NCI-H2196 (cell line): ENCODE results near the gene EFNB1.

ENCODE experiments used
- DNase-seq: peaks from one replicate; lab custom pipeline; 2025; ENCODE audit not compliant: unreplicated experiment; lab: John Stamatoyannopoulos, UW

Gene EFNB1

DNA sequence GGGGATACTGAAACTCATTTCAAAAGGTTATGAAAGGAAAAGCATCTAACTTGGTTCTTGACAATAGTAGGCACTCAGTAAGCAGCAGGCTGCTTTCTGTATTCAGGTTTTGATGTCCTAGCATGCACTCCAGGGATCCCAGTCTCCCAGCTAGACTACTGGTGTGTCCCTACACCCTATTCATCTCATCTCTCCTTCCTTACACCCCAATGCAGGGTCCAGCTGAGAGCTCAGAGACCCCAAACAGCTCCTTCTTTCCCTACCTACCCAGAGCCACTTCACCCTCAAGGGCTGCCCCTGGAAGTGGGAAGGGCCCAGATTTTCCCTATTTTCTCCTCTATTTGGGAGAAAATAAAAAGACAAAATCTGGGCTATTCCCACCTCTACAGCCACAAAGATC is 1.6 kb upstream of the EFNB1 start:
- DNase-seq = no peak

DNA sequence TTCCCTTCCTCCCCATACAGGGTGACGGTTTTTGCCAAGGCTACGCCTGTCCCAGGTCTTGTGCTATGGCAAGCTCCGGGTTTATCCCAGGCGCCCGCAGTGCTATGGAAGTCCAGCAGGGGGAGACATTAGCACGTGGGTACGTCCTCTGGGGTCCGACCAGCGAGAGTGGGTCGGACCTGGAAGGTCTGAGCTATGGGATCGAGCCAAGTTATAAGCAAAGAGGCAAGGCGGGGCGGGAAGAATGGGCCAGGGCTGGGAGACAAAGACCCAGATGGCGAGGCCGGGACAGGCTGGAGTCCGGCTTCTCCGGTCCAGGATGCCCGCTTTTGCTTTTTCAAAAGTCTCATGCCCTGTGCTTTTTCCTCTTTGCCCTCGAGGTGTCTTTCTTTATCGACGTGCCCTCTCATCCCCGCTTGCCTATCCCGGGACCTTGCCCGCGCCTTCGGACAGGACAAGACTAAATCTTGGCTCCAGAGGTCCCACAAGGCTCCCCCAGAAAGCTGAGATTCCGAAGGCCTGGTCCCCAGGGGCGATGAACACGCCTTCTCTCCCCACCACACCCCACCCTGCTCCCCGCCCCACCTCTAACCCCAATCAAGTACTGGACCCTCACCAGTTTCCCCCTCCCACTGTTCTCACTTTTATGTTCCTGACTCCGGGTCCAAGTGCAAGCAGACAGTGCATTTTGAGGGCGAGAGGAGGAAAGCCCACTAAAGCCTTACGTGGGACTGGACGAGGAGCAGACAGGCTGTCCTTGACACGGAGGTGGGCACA is 785 bp upstream of the EFNB1 start:
- peak; percentile 67 for DNase-seq

DNA sequence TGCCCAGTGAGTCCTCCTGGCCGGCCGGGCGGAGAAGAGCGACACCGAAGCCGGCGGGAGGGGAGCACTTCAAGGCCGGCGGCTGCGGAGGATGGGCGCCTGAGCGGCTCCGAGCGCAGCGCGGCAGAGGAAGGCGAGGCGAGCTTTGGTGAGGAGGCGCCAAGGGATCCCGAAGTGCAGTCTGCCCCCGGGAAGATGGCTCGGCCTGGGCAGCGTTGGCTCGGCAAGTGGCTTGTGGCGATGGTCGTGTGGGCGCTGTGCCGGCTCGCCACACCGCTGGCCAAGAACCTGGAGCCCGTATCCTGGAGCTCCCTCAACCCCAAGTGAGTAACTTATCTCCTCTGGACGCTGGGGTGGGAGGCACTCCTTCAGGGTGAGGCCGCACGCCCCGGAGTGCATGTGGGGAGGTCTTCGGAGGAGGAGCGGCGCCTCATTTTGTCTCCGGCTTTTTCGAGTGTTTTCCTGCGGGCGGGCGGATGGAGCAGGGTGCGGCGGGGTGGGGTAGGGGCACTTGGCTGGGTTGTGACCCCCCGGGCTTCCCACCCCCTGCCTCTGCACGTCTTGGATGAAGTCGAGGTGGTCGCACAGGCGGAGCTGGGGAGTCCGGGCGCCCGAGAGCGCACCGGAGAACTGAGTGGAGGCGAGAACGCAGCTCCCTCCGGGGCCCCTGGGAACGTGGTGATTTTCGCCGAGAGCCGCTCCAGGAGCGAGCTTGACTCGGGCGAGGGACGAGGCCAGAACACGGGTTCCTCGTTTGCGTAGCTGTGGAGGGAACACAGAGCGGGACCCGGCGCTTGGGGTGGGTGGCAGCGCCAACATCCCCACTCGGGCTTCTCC is 979 bp downstream of the EFNB1 start:
- no peak for DNase-seq

DNA sequence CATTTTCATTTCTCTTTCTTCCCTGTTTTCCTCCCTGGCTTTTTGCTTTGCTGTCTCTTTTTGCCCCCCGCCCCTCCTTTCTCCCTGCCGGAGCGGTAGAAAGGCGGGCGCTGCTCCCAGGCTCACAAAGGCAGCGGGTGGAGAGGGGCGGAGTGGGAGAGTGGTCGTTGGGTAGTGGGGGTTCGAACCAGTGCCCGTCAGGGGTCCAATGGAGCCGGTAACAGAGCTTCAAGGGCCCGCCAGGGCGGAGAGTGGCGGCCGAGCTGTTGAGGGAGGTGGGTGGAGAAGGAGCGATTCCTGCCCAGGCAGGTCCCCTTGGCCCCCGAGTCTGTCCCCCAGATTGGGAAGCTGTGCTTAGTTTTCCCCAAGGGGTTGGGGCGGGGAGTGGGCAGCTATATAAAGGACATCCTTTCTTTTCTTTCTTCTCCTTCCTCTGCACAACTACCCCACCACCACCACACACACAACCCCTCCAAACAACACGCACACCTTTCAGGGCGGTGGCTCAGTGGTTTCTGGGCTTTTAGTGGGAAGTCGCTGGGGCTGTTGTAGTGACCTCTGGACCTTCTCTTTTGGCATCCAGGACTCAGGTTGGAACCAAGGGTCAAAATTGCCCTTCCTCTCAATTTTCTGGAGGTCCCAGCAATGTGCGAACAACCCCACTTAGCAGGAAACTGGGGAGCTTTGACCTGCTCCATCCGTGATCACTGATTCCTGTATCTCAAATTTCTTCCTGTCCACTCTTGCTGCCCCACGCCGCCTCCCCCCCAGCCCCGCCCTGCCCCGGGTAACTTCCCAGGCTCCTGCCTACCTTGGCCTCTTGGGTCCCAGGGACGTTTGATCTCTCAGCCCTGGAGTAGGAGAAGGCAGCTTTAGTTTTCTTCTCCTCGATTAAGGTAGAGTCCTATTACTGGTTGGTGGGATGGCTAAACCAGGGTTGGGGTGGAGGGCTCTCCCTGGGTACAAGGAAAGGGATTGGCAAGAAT is 1.9 kb downstream of the EFNB1 start:
- DNase-seq = no peak

DNA sequence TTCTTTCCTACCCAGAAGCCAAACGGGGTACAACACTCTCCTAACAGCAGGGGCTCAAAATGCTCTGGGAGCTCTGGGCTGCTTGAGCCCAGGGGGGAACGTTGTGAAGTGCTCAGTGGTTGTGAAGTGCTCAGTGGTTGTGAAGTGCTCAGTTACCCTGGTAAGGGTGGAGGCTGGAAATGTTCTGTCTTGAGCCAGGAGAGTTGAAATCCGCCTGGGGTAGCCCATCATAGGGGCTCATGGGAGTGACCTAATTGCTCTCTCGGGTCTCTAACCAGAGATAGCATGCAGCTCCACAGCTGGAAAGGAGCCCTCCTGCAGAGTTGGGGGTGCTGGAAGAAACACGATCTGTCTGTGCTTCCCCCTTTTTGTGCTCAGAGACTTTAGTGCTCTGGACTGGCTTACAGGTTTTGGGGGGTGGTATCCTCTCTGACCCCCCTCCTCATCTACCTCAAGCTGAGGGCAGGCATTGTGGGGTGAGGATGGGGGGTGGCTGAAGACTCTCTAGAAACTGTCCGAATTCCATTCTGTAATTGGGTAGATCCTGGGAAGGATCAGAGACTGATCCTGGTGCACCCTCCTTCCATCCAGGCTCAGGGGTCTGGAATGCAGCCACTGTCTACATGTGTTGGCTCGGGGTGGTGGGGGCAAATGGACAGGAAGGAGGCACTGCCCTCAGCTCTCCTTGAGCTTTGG is 2.7 kb downstream of the EFNB1 start:
- DNase-seq = no peak

DNA sequence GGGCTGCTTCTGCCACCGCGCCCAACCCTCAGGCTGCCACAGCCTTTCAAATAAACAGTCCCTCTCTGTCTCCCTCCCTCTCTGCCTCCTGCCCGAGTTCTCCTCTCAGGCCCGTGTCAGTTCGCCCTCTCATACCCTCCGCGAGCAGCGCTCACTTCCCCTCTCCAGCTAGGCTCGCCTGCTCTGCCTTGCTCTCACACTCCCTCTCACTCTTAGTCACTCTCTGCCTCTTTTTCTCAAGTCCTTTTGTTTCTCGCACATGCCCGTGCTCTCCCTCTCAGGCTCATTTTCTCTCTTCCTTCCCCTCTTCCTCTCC is 3.2 kb downstream of the EFNB1 start:
- no peak for DNase-seq

DNA sequence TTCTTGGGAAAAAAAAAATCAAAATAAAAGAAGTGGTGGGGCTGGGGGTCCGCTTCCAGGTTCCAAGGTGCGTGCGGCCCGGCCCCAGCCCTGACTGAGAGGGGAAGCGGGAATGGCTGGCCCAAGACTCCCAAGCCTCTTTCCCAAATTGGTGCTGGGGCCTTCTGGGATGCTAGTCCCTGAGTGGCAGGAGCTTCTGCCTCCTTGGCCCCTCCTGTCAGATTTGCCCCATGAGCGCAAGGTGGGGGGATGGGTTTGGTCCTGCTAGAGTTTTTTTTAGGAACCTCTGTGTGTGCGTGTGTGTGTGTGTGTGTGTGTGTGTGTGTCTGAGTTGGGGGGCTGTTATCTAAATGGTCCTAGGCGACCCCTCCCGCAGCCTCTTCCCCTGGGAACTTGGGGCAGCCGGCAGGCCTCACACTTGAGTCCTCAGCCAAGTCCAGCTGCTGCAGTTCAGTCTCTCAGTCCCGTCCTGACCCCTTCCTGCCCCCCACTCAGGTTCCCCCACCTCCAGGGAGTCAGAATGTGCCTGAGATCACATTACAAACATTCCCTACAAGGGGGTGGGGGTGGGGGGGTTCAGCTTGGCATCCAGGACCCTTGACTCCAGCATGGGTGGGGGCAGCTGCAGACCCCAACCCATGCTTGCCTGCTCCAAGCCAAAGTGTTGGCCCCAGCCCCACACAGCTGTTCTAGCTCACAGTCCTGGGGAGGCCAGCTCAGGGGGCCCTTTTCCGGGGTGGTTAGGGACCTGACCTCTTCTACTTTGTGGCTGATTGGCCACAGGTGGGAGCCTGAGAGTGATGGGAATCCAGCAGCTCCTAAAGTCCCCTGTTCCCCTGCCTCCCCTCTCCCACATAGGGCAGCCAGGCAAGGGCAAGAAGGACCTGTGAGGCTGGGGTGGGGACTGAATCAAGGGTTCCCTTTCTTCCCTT is 4.0 kb downstream of the EFNB1 start:
- no peak for DNase-seq

DNA sequence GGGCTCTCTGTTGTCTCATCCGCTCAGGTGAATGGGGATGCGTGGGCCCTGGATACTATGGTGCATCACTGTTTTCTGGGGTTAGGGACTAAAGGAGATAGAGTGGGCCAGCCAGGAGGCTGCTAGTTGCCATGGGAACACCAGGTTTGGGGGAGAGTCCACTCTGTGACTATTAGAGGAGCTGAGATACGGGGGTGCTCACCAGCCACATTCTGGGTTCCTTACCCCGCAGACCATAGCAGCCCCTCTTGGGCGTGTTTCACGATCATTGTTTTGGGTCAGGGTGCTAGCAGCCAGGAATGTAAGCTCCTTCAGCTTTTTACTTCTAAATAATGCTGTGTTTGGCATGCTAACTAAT is 4.6 kb downstream of the EFNB1 start:
- no peak for DNase-seq

DNA sequence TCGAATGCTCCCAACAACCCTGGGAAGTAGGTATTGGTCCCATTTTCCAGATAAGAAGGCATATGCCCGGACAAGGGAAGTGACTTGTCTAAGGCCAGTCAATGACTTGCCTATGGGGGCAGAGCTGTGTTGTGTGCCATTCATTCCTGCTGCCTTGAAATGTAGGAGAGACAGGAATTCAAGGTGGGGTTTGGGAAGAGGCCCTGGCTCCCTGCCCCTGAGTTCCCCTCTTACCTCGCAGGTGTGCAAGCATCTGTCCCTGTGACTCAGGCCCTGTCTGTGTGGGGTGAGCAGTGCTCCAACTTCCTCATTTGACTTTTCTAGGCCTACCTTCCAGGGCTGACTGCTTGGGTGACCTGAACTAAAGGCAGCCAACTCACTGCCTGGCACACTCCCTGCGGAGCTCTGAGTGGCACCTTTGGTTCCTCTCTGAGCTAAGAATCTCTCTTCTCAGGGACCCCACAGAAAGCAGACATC is 5.1 kb downstream of the EFNB1 start:
- no peak for DNase-seq

DNA sequence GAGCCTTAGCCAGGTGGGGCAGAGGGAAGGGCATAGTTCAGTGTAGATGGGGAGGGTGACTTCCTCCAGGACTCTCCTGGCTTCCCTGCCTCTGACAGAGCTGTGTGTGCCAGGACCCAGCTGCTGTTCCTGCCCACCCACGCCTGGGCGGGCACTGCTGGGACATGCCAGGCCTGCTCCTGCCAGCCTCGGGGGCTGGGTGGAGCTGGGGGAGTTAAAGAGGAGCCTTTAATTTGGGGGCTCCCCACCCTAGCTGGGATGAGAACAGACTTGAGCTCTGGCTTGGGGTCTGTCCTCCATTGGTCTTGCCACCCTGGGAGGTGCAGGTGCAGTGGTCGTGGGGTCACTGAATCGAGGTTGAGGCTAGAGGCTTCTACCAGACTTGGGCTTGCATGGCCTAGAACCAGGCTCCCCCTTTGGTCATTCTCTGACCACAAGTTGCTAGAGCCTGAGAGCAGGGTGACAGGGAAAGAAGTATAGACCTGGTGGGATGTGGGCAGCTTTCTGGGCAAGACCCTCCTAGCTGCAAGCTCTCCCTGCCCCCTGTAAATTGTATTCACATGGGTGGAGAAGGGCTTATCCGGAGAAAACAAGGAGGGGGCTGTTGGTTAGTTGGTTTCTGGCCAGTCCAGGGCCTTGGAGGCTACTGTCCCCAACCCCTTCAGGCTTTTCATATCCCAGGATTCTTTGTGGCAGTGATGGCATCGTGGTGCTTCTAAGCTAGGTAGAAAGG is 5.7 kb downstream of the EFNB1 start:
- no peak for DNase-seq

DNA sequence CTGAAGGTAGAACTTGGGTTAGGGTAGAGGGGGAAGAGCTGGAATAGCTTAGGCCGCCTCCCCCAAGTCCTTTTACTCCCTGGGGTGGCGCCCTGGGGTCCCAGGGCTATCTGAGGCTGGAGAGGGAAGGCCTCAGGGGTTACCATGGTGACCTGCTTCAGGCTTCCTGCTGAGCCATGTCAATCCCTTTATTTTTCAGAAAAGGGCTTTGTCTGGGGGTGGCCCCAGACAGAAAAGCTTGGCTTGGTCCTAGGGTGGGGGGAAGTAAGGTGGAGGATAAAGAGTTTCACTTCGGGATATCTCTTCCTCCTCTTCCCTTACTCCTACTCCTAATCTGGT is 6.3 kb downstream of the EFNB1 start:
- no peak for DNase-seq

DNA sequence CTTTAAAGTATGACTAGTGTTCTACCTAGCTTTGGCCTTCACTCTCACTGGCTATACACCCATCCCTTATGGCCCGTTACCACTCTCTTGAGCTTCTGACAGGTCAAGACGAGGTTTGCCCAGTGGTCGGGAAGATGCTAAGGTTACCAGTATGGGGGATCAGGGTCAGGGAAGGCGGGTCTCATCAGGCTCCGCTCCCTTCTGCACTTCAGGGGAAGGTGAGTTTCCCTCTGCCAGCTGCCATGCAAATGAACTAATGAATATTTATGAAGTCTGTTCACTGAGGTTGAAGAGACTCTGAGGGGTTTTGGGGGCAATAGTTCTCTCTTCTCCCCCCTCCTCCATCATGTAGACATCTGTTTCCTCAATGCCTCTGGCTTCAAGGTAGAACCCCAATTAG is 6.6 kb downstream of the EFNB1 start:
- DNase-seq = no peak

DNA sequence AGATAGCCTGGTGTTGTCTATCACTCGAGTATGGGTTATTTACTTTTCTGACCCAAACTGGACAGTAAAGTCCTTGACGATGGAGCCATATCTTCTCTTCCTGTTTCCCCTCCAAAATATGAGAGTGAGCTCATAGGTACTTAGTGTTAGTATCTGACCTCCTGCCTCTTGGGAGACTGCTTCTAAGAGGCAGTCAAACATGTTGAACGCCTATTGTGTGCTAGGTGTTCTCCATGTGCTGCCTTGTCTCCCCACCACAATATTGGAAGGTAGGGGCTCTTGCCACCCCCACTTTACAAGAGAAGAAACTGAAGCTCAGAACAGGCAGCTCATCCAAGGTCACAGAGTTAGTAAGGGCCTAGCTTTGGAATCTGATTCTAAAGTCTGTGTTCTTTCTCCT is 8.3 kb downstream of the EFNB1 start:
- no peak for DNase-seq

DNA sequence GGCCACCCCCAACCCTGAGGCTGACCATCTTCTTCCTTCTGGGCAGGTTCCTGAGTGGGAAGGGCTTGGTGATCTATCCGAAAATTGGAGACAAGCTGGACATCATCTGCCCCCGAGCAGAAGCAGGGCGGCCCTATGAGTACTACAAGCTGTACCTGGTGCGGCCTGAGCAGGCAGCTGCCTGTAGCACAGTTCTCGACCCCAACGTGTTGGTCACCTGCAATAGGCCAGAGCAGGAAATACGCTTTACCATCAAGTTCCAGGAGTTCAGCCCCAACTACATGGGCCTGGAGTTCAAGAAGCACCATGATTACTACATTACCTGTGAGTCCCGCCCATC is 9.7 kb downstream of the EFNB1 start:
- DNase-seq = no peak

DNA sequence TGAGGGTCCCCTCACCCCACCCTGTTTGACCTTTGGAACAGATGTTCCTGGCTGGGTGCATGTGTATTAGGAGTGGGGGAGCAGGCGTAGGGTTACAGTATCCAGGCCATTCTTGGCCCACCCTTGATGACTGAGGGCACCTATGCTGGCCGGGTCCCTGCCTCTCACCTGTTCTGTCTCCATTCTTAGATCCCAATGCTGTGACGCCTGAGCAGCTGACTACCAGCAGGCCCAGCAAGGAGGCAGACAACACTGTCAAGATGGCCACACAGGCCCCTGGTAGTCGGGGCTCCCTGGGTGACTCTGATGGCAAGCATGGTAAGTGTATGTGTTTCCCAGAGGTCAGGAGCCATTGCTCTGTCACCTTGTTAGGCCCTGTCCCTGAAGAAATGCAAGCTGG is 10.9 kb downstream of the EFNB1 start:
- no peak for DNase-seq

DNA sequence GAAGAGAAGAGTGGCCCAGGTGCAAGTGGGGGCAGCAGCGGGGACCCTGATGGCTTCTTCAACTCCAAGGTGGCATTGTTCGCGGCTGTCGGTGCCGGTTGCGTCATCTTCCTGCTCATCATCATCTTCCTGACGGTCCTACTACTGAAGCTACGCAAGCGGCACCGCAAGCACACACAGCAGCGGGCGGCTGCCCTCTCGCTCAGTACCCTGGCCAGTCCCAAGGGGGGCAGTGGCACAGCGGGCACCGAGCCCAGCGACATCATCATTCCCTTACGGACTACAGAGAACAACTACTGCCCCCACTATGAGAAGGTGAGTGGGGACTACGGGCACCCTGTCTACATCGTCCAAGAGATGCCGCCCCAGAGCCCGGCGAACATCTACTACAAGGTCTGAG is 11.4 kb downstream of the EFNB1 start:
- no peak for DNase-seq

DNA sequence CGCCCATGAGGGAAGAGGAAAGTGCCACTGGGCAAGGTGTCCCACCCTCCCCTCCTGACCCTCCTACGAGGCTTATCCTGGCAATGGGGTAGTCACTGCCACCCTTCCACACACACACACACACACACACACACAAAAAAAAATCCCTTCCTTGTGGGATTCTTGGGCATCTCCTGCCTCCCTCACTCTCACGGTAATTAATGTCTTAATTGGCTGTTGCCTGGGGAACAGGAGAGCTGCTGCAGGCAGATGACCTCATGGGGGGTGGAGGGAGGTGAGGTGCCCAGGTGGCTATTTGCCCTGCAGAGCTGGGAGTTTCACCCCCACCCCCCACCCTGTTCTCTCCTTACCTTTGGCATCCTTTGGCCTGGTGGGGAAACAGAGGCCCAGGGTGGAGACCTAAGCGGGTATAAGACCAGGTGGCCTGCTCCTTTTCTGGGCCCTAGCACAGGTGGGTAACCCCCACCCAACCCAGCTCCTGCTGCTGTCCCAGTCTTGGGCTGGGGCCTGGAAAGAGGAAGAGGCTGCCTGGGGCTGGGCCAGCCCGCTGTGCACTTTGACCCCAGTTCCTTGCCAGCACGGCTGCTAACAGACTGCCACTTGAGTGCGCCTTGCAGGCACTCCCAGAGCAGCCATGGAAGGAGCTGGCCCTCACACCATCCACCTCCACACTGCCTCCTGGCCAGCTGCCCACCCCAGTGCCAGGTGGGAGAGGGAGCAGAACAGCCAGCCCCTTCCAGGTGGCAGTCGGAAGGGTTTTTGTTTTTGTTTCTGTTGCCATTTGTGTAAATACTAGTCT is 12.6 kb downstream of the EFNB1 start:
- DNase-seq = peak; percentile 62

DNA sequence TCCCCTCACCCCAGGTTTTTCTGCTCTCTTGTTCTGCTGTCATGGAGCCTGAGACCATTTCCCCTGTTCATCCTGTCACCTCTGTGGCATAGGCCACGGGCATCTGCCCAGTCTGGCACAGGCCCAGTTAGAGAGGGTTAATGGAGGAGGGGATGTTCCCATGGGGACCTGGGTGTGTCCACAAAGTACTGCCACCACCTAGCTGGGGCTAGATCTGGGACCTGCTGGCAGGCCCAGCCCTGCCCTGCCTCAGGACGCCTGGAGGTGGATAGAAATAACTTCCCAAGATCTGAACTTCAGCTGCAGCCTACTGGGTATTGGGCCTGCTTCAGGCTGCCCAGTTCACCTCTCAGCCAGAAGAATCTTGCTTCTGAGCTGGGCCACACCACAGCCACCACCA is 13.5 kb downstream of the EFNB1 start:
- DNase-seq = no peak
